Endodermal cell (in vitro differentiated cells): Measurements from ENCODE around the gene MUTYH. TPM values are rescaled to one million over a fixed set of nuclear protein-coding genes. Genes with fewer than 3 reads are reported as not detected.
A peak's percentile ranks its signal among the peaks of the same experiment; 100 is the strongest.

ENCODE experiments used
- DNase-seq: peaks from one replicate; pipeline ENCODE4 v3.0.0-alpha.2; 2017
- H3K27ac ChIP-seq: 2 replicates; pipeline ENCODE4 v1.5.1; 2013; ENCODE audit warnings: mild to moderate bottlenecking, low read depth, low read length, moderate library complexity
- H3K27me3 ChIP-seq: 2 replicates; pipeline ENCODE4 v1.6.1; 2013; ENCODE audit warnings: mild to moderate bottlenecking, low read length, moderate library complexity; ENCODE audit not compliant: insufficient read depth, control insufficient read depth, poor library complexity, severe bottlenecking
- H3K36me3 ChIP-seq: 2 replicates; pipeline ENCODE4 v1.7.0; 2013; ENCODE audit warnings: mild to moderate bottlenecking, low read length, moderate library complexity; ENCODE audit not compliant: control insufficient read depth, insufficient read depth
- H3K4me1 ChIP-seq: one replicate; pipeline ENCODE4 v1.7.0; 2013; ENCODE audit warnings: low read length; ENCODE audit not compliant: control insufficient read depth, insufficient read depth
- H3K4me3 ChIP-seq: 2 replicates; pipeline ENCODE4 v1.5.1; 2013; ENCODE audit warnings: mild to moderate bottlenecking, low read length, moderate library complexity
- H3K9ac ChIP-seq: 2 replicates; pipeline ENCODE4 v1.6.1; 2013; ENCODE audit warnings: mild to moderate bottlenecking, low read length, moderate library complexity; ENCODE audit not compliant: poor library complexity, severe bottlenecking; ENCODE audit errors: extremely low read depth
- H3K9me3 ChIP-seq: 2 replicates; pipeline ENCODE4 v1.6.1; 2013; ENCODE audit warnings: mild to moderate bottlenecking, low read length, moderate library complexity; ENCODE audit not compliant: control insufficient read depth
- H3K27ac Mint-ChIP-seq: 2 replicates; pipeline ENCODE4 v1.8.0; 2020; ENCODE audit warnings: mixed read lengths
- H3K27me3 Mint-ChIP-seq: 2 replicates; pipeline ENCODE4 v1.8.0; 2021; ENCODE audit warnings: mild to moderate bottlenecking, mixed read lengths; ENCODE audit not compliant: insufficient read depth
- H3K36me3 Mint-ChIP-seq: 2 replicates; pipeline ENCODE4 v1.8.0; 2020; ENCODE audit warnings: low read depth, mixed read lengths
- H3K4me1 Mint-ChIP-seq: 2 replicates; pipeline ENCODE4 v1.8.0; 2020; ENCODE audit warnings: mixed read lengths
- H3K4me3 Mint-ChIP-seq: 2 replicates; pipeline ENCODE4 v1.8.0; 2020; ENCODE audit warnings: mild to moderate bottlenecking, moderate library complexity, mixed read lengths
- H3K9me3 Mint-ChIP-seq: 2 replicates; pipeline ENCODE4 v1.8.0; 2020; ENCODE audit warnings: mild to moderate bottlenecking, mixed read lengths
- CTCF ChIP-seq: fragments of 200-600 bp; sonication (generic); conservative IDR thresholded peaks from 2 replicates; pipeline ENCODE4 v1.5.0; 2021; ENCODE audit warnings: antibody characterized with exemption, mild to moderate bottlenecking
- WGBS, 2 experiments: methylation state at CpG; one replicate each; pipeline versions ENCODE4 v1.1.5 to v1.1.7; 2013; ENCODE audit warnings: missing lambda C conversion rate in 2 of 2, mixed read lengths in 1 of 2; ENCODE audit not compliant: insufficient coverage in 1 of 2, insufficient read length in 1 of 2; 5-methylcytosine and 5-hydroxymethylcytosine counted together
- total RNA-seq, 2 donors: library from RNA; stranded (reverse); fragmentation: NEBNext Ultra II Directional in 1 of 2; extraction: Animal tissue kit (Norgen Biotek cat#: 25700) in 1 of 2; gene quantifications; 2 replicates in 1 of 2; 3 replicates in 1 of 2; pipeline ENCODE4 v1.2.1, GENCODE V29; 2021

The MUTYH gene
- total RNA-seq, 2 donors from 2014 or later: 60.5 to 60.9 TPM

- H3K27me3 ChIP-seq: no peaks in the 10 kb centered on the region
- DNase-seq: no peak
- H3K9me3 ChIP-seq: no peaks in the 10 kb centered on the region
- Mint-ChIP-seq H3K27ac (no peak overlapping the region), H3K36me3 (peaks cover 1% of the 10 kb centered on the region), H3K27me3 (no peaks in the 10 kb centered on the region), H3K4me3 (no peak overlapping the region), H3K9me3 (no peaks in the 10 kb centered on the region), H3K4me1 (peaks cover 2% of the 10 kb centered on the region)
- H3K9ac ChIP-seq: no peak overlapping the region
- no peaks in the 10 kb centered on the region for H3K36me3 ChIP-seq
- H3K4me1 ChIP-seq: no peaks in the 10 kb centered on the region
- TF ChIP-seq CTCF: no peak
- H3K27ac ChIP-seq: no peak overlapping the region
- no peak overlapping the region for H3K4me3 ChIP-seq
- WGBS, 2 experiments: 83 to 98% methylated on average over 2 of the region's 2 CpGs
These were observed 13.4 kb upstream of the MUTYH start for GRCh38 chr1:45353685-45354084.

- Histone ChIP-seq H3K4me1 (no peaks in the 10 kb centered on the region), H3K4me3 (no peak overlapping the region), H3K9ac (no peak overlapping the region), H3K27ac (no peak overlapping the region), H3K9me3 (no peaks in the 10 kb centered on the region), H3K36me3 (no peaks in the 10 kb centered on the region), H3K27me3 (no peaks in the 10 kb centered on the region)
- no peak overlapping the region for H3K27ac Mint-ChIP-seq
- no peak for TF ChIP-seq CTCF
- no peaks in the 10 kb centered on the region for H3K9me3 Mint-ChIP-seq
- H3K36me3 Mint-ChIP-seq: peaks cover 1% of the 10 kb centered on the region
- peaks cover 2% of the 10 kb centered on the region for H3K4me1 Mint-ChIP-seq
- H3K27me3 Mint-ChIP-seq: no peaks in the 10 kb centered on the region
- WGBS, 2 experiments: 88 to 96% methylated on average over 4 to 5 of the region's 5 CpGs
- H3K4me3 Mint-ChIP-seq: no peak overlapping the region
- no peak for DNase-seq
These were observed 11.3 kb upstream of the MUTYH start for GRCh38 chr1:45351508-45351907.

- Mint-ChIP-seq H3K27ac (no peak overlapping the region), H3K36me3 (peaks cover 13% of the 10 kb centered on the region), H3K4me1 (no peaks in the 10 kb centered on the region), H3K27me3 (no peaks in the 10 kb centered on the region), H3K9me3 (no peaks in the 10 kb centered on the region), H3K4me3 (no peak overlapping the region)
- 83 to 90% methylated on average over 1 to 3 of the region's 3 CpGs for WGBS, 2 experiments
- Histone ChIP-seq H3K9me3 (no peaks in the 10 kb centered on the region), H3K27me3 (no peaks in the 10 kb centered on the region), H3K9ac (no peak overlapping the region), H3K36me3 (peaks cover 13% of the 10 kb centered on the region), H3K27ac (no peak overlapping the region), H3K4me3 (no peak overlapping the region), H3K4me1 (no peaks in the 10 kb centered on the region)
- peak; percentile 51 for DNase-seq
- TF ChIP-seq CTCF: no peak
These were observed 8.9 kb upstream of the MUTYH start for GRCh38 chr1:45348966-45349677.
